ENCODE data around the gene GABARAP.

The GABARAP gene

GRCh38 chr17:7213895-7214299 is 28.4 kb downstream of the GABARAP start:
- DNase-seq (ENCODE audit: extremely low spot score): no peak
- ChIA-PET CTCF (interaction anchor here (0.8 to 1.5 kb wide), 4 partner anchors 37 to 178 kb away, joined by 3 read pairs; partner anchors contain the start of gene SLC16A13), POLR2A (interaction anchor here (0.8 to 1.6 kb wide), 2 partner anchors 29 to 167 kb away, joined by 3 read pairs; no protein-coding TSS in a partner anchor)

GRCh38 chr17:7211491-7212273 is 30.6 kb downstream of the GABARAP start:
- ChIA-PET CTCF (no interaction called here), POLR2A (no interaction called here)
- TF ChIP-seq, protein P1, sequence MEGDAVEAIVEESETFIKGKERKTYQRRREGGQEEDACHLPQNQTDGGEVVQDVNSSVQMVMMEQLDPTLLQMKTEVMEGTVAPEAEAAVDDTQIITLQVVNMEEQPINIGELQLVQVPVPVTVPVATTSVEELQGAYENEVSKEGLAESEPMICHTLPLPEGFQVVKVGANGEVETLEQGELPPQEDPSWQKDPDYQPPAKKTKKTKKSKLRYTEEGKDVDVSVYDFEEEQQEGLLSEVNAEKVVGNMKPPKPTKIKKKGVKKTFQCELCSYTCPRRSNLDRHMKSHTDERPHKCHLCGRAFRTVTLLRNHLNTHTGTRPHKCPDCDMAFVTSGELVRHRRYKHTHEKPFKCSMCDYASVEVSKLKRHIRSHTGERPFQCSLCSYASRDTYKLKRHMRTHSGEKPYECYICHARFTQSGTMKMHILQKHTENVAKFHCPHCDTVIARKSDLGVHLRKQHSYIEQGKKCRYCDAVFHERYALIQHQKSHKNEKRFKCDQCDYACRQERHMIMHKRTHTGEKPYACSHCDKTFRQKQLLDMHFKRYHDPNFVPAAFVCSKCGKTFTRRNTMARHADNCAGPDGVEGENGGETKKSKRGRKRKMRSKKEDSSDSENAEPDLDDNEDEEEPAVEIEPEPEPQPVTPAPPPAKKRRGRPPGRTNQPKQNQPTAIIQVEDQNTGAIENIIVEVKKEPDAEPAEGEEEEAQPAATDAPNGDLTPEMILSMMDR (IDR thresholded peaks at IDR 0.05; ENCODE audit: control extremely low read depth, extremely low read depth, low read depth, missing control alignments): no peak
- DNase-seq (ENCODE audit: extremely low spot score): no peak

More at GRCh38 chr17:7213895-7214299, 28.4 kb downstream of the GABARAP start:
- TF ChIP-seq, protein P1 (IDR thresholded peaks at IDR 0.05; ENCODE audit: control extremely low read depth, extremely low read depth, low read depth, missing control alignments): peak; percentile 33

- CTCF ChIA-PET: interaction anchor here (2.2 kb wide), 1 partner anchor 11 kb away, joined by 6 read pairs; the partner anchor contains the start of genes ACADVL and DLG4
- POLR2A ChIA-PET: no interaction called here
- DNase-seq (ENCODE audit: extremely low spot score): no peak
- TF ChIP-seq, protein P1 (IDR thresholded peaks at IDR 0.05; ENCODE audit: control extremely low read depth, extremely low read depth, low read depth, missing control alignments): no peak
These were observed 33.3 kb downstream of the GABARAP start for GRCh38 chr17:7208754-7209460.

GRCh38 chr17:7208027-7208571 is 34.1 kb downstream of the GABARAP start:
- TF ChIP-seq, protein P1 (IDR thresholded peaks at IDR 0.05; ENCODE audit: control extremely low read depth, extremely low read depth, low read depth, missing control alignments): no peak
- ChIA-PET CTCF (interaction anchor here (2.2 kb wide), 1 partner anchor 12 kb away, joined by 6 read pairs; the partner anchor contains the start of genes ACADVL and DLG4), POLR2A (no interaction called here)
- DNase-seq (ENCODE audit: extremely low spot score): no peak

GRCh38 chr17:7207120-7208001 is 34.9 kb downstream of the GABARAP start:
- ChIA-PET CTCF (interaction anchor here (2.2 kb wide), 1 partner anchor 13 kb away, joined by 6 read pairs; the partner anchor contains the start of genes ACADVL and DLG4), POLR2A (no interaction called here)
- TF ChIP-seq, protein P1 (IDR thresholded peaks at IDR 0.05; ENCODE audit: control extremely low read depth, extremely low read depth, low read depth, missing control alignments): no peak
- DNase-seq (ENCODE audit: extremely low spot score): no peak
